Right atrium auricular region (tissue), 2 donors: ENCODE results near the gene OTOF. TPM values are rescaled to one million over a fixed set of nuclear protein-coding genes. Genes with fewer than 3 reads are reported as not detected.

ENCODE experiments used
- DNase-seq: peaks from one replicate; pipeline ENCODE4 v3.0.0-alpha.2; 2019; ENCODE audit warnings: low spot score
- H3K27ac ChIP-seq, 2 donors: fragments of 200-600 bp; sonication (generic); 1 replicate in 1 of 2; 2 replicates in 1 of 2; pipeline ENCODE4 v1.5.1; 2016 to 2019
- H3K27me3 ChIP-seq, 2 donors: fragments of 200-600 bp; sonication (generic); one replicate each; pipeline versions ENCODE4 v1.5.1 to v1.6.0; 2017 to 2019
- H3K36me3 ChIP-seq: fragments of 200-600 bp; sonication (generic); one replicate; pipeline ENCODE4 v1.5.1; 2016
- H3K4me1 ChIP-seq, 2 donors: fragments of 200-600 bp; sonication (generic); one replicate each; pipeline versions ENCODE4 v1.5.1 to v1.6.0; 2017 to 2019
- H3K4me3 ChIP-seq, 2 donors: fragments of 200-600 bp; sonication (generic); 1 replicate in 1 of 2; 2 replicates in 1 of 2; pipeline ENCODE4 v1.5.1; 2017 to 2019; ENCODE audit warnings: mild to moderate bottlenecking in 1 of 2, moderate library complexity in 1 of 2
- H3K9me3 ChIP-seq, 2 donors: fragments of 200-600 bp; sonication (generic); one replicate each; pipeline ENCODE4 v1.5.1; 2019
- total RNA-seq, 2 donors: library from RNA; depleted of rRNA; stranded (reverse); fragments of >200 nt; gene quantifications; one replicate each; pipeline ENCODE4 v1.1.0, GENCODE V29; 2016
- TF ChIP-seq, protein P1 (sequence below), 2 donors: fragments of 200-600 bp; sonication (generic); IDR thresholded peaks; one replicate each; pipeline ENCODE4 v1.5.1; 2019; ENCODE audit warnings: antibody characterized with exemption in 2 of 2

The OTOF gene
- total RNA-seq, 2 donors from 2014 or later, result 0.08 to 0.33 TPM

DNA sequence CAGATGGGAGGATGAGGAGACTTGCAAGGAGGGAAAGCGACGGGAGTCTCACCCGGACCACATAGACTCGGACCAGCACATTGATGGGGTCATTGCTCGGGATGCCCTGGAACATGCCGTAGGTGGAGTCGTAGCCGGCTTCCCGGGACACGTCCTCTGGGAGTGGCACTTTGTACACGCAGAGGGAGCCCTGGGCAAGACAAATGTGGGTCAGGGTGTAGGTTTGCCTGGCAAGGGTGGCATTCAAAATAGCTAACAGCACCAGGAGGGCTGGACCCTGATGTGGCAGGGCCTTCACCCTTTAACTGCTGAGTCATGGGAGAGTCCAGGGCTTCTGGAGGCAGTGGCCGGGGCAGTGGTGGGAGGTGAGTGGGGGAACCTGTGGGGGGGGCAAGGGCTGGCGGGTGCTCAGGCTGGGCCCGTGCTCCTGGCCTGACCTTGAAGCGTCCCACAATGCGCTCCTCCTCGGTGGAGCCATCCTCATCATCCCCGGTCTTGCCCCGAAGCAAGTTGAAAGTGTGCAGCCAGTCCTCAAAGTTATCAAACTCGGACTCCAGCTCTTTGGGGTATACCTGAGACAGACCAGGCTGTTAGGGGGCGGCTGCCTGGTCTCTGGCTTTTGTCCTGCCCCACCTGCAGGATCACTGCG is 11.1 kb downstream of the OTOF start:
- H3K9me3 ChIP-seq, result peaks cover 4 to 11% of the 10 kb centered on the region in 2 donors
- H3K4me3 ChIP-seq, result no peak overlapping the region
- TF ChIP-seq, protein P1, sequence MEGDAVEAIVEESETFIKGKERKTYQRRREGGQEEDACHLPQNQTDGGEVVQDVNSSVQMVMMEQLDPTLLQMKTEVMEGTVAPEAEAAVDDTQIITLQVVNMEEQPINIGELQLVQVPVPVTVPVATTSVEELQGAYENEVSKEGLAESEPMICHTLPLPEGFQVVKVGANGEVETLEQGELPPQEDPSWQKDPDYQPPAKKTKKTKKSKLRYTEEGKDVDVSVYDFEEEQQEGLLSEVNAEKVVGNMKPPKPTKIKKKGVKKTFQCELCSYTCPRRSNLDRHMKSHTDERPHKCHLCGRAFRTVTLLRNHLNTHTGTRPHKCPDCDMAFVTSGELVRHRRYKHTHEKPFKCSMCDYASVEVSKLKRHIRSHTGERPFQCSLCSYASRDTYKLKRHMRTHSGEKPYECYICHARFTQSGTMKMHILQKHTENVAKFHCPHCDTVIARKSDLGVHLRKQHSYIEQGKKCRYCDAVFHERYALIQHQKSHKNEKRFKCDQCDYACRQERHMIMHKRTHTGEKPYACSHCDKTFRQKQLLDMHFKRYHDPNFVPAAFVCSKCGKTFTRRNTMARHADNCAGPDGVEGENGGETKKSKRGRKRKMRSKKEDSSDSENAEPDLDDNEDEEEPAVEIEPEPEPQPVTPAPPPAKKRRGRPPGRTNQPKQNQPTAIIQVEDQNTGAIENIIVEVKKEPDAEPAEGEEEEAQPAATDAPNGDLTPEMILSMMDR (IDR thresholded peaks at IDR 0.05), result no peak
- H3K36me3 ChIP-seq, result no peaks in the 10 kb centered on the region
- H3K27me3 ChIP-seq, result no peaks in the 10 kb centered on the region
- H3K27ac ChIP-seq, result no peak overlapping the region
- no peak for DNase-seq
- peaks cover 0 to 5% of the 10 kb centered on the region in 2 donors for H3K4me1 ChIP-seq

DNA sequence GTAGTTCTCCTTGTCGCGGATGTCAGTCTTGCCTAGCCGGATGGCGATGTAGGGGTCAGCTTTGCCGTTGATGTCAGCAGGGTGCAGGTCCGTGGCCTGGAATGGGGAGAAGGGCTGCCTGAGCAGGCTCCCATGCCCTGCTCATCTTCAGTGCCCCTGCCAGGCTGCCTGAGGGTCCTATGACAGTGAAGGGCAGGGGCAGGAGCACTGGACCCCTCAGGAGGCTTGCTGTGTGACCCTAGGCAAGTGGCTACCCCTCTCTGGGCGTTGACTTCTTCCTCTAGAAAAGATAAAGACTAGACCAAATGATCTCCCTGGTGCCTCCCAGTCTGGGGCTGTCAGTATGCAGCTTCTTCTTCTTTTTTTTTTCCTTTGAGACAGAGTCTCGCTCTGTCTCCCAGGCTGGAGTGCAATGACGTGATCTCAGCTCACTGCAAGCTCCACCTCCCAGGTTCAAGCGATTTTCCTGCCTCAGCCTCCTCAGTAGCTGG is 11.9 kb downstream of the OTOF start:
- Histone ChIP-seq H3K27ac (no peak overlapping the region), H3K9me3 (peaks cover 4 to 11% of the 10 kb centered on the region in 2 donors), H3K36me3 (no peaks in the 10 kb centered on the region), H3K4me3 (no peak overlapping the region), H3K4me1 (peaks cover 0 to 5% of the 10 kb centered on the region in 2 donors), H3K27me3 (no peaks in the 10 kb centered on the region)
- TF ChIP-seq, protein P1 (IDR thresholded peaks at IDR 0.05), result no peak
- DNase-seq, result no peak

DNA sequence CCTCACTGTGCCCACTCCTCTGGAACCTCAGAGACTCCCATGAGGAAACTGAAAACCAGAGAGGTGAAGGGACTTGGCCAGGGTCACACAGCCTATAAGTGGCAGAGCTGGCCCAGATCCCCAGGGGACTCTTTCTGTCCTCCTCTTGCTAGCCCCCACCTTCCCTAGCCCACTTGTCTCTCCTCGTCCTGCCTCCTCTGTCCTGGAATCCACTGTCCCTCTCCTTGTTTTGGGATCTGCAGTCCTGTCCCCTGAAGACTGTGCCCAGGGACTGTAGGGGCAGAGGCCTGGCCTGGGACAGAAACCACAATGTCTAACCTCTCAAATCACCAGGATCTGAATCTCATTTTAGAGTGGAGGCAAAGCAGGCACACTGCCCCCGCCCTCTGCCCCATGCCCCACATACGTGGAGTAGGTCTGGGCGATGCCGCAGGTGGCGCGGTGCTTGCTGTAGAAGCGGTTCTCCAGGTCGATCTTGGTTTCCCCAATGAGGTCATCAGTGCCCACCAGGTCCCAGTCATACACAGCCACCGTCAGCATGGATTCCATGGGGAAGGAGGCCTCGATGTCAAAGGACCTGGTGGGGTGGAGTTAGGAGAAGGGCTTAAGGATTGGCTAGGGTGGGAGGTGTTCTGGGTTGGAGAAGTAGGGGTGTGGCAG is 12.5 kb downstream of the OTOF start:
- Histone ChIP-seq H3K36me3 (no peaks in the 10 kb centered on the region), H3K27me3 (no peaks in the 10 kb centered on the region), H3K9me3 (peaks cover 4 to 11% of the 10 kb centered on the region in 2 donors), H3K4me3 (no peak overlapping the region), H3K4me1 (peaks cover 0 to 5% of the 10 kb centered on the region in 2 donors), H3K27ac (no peak overlapping the region)
- TF ChIP-seq, protein P1 (IDR thresholded peaks at IDR 0.05), result no peak
- DNase-seq, result no peak

DNA sequence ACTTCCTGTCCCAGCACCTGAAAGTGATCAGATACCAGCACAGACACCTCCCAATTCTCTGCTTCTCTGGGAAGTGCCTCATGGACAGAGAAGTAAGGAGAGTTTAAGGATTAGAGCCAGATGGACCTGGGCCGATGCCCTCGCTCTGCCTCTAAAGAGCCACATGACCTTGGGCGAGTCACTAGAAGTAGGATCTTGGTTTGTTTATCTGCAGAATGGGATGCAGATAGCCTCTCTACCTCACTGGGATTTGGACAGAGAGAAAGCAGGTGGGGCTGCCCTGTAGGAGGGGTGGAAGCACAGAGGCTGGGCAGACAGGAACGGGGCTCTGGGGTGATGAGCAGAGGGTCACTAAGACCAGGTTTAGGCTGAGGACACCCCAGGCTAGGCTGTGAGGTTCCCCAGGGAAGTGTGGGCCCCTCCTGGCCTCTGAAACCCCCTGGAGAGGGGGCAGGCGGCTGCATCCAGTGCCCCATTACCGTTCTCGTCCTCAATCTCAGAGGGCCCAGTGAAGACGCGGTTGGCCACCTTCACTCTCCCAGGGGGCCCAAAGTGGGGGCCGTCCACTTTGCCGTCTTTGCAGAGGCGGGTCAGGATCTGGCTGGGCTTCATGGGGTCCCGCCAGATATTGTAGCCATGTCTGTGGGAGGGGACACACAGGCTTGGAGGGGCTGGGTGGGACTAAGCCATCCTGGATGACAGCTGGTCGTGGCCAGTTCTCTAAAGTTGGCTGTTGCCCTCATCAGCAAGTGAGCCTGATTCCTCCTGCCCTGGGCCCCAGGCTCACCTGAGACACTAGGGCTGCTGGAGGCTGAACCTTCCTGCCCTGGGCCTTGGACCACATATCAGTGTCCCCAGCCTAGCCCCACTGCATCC is 13.3 kb downstream of the OTOF start:
- Histone ChIP-seq H3K9me3 (peaks cover 4 to 7% of the 10 kb centered on the region in 2 donors), H3K36me3 (no peaks in the 10 kb centered on the region), H3K27me3 (no peaks in the 10 kb centered on the region), H3K27ac (no peak overlapping the region), H3K4me1 (peaks cover 0 to 5% of the 10 kb centered on the region in 2 donors), H3K4me3 (no peak overlapping the region)
- TF ChIP-seq, protein P1 (IDR thresholded peaks at IDR 0.05), result no peak
- no peak for DNase-seq

DNA sequence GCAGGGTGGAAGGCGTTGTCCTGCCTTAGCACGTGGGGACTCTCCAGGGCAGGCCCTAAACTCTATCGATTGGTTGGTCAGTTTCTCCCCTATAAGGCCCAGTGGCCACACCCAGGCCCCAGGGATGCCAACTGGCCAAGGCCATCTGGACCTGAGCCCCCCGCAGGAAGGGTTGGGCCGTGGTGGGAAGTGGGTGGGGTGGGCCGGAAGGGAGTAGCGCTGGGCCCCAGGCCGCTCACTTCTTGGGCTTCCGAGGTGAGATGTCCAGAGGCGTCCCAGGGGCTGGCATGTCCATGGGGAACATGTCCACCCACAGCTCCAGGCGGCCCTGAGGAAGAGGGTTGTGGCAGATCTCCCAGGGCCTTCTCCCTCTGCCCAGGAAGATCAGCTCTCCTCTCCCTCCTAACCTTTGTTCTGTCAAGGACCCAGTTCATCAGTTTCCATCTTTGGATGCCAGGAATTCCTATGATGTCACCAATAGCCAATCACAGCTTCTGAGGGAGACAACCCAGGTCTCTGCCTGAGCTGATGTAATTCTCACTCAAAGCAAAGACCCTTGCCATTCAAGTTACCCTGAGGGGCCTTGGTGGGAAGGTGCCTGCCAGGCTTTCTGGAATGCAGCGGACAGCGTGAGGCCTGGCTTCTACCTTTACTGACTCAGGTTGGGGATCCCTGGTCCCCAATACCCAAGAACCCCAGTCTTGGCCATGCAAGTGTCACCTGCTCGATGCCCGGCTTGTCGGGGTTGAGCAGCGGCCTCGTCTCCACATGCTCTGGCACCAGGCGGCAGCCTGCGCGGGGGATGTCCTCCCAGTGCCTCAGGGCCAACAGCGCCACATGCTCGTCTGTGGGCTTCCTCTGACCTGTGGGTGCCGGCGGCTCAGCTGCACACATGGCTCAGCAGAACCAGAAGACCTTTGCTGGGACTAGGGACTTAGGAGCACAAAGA is 14.4 kb downstream of the OTOF start:
- no peaks in the 10 kb centered on the region for H3K9me3 ChIP-seq
- TF ChIP-seq, protein P1 (IDR thresholded peaks at IDR 0.05), result no peak
- peaks cover 0 to 5% of the 10 kb centered on the region in 2 donors for H3K4me1 ChIP-seq
- H3K36me3 ChIP-seq, result no peaks in the 10 kb centered on the region
- H3K4me3 ChIP-seq, result no peak overlapping the region
- no peak for DNase-seq
- H3K27me3 ChIP-seq, result no peaks in the 10 kb centered on the region
- no peak overlapping the region for H3K27ac ChIP-seq
